WI38 (cell line): Measurements from ENCODE around the gene FBXO21.

Experiments used
- H3K4me3 ChIP-seq: 2 replicates; pipeline ENCODE4 v1.5.1; 2011; ENCODE audit warnings: low read depth, mild to moderate bottlenecking, control low read depth, low read length
- CTCF ChIP-seq: IDR thresholded peaks from 2 replicates; pipeline ENCODE4 v1.5.1; 2012; ENCODE audit warnings: low read depth, mild to moderate bottlenecking, control low read depth, low read length

The FBXO21 gene

GRCh38 chr12:117171499-117172162, 18.6 kb downstream of the FBXO21 start:
- H3K4me3 ChIP-seq, result no peak overlapping the region
- TF ChIP-seq CTCF, result no peak

GRCh38 chr12:117169548-117169947, 20.7 kb downstream of the FBXO21 start:
- H3K4me3 ChIP-seq, result no peak overlapping the region
- TF ChIP-seq CTCF, result no peak

- TF ChIP-seq CTCF, result no peak
- no peak overlapping the region for H3K4me3 ChIP-seq
Observed at GRCh38 chr12:117168976-117169375, 21.3 kb downstream of the FBXO21 start.

GRCh38 chr12:117167769-117168168, 22.5 kb downstream of the FBXO21 start:
- TF ChIP-seq CTCF, result no peak

GRCh38 chr12:117166107-117166506, 24.2 kb downstream of the FBXO21 start:
- no peak overlapping the region for H3K4me3 ChIP-seq
- no peak for TF ChIP-seq CTCF

More at GRCh38 chr12:117167769-117168168, 22.5 kb downstream of the FBXO21 start:
- no peak overlapping the region for H3K4me3 ChIP-seq

GRCh38 chr12:117165342-117165741, 24.9 kb downstream of the FBXO21 start:
- TF ChIP-seq CTCF, result no peak
- no peak overlapping the region for H3K4me3 ChIP-seq

GRCh38 chr12:117162633-117163032, 27.6 kb downstream of the FBXO21 start:
- TF ChIP-seq CTCF, result no peak

More at GRCh38 chr12:117162633-117163032, 27.6 kb downstream of the FBXO21 start:
- H3K4me3 ChIP-seq, result no peak overlapping the region
